Gastrocnemius medialis (tissue), 4 donors: ENCODE measurements around the gene P2RX2. TPM values are rescaled to one million over a fixed set of nuclear protein-coding genes. Genes with fewer than 3 reads are reported as not detected.

Experiments
- ATAC-seq, 2 donors: fragments of 150-250 bp; one replicate each; pipeline ENCODE4 v1.9.1; 2016
- DNase-seq, 2 donors: peaks; one replicate each; pipeline ENCODE4 v3.0.0-alpha.2; 2019
- H3K27ac ChIP-seq, 4 donors: fragments of 200-600 bp; sonication (generic); 1 replicate in 1 of 4; 2 replicates in 3 of 4; pipeline ENCODE4 v1.5.1; 2016 to 2018; ENCODE audit warnings: mild to moderate bottlenecking in 2 of 4, moderate library complexity in 1 of 4
- H3K27me3 ChIP-seq, 3 donors: fragments of 200-600 bp; sonication (generic) in 2 of 3; 1 replicate in 1 of 3; 2 replicates in 2 of 3; pipeline versions ENCODE4 v1.5.1 to v1.6.0; 2016 to 2019; ENCODE audit warnings: mild to moderate bottlenecking in 1 of 3, moderate library complexity in 1 of 3
- H3K36me3 ChIP-seq, 2 donors: fragments of 200-600 bp; sonication (generic) in 1 of 2; one replicate each; pipeline ENCODE4 v1.5.1; 2017 to 2018
- H3K4me1 ChIP-seq, 2 donors: fragments of 200-600 bp; sonication (generic) in 1 of 2; one replicate each; pipeline ENCODE4 v1.5.1; 2016 to 2017; ENCODE audit warnings: mild to moderate bottlenecking in 2 of 2
- H3K4me3 ChIP-seq, 4 donors: fragments of 200-600 bp; sonication (generic) in 3 of 4; 1 replicate in 1 of 4; 2 replicates in 3 of 4; pipeline ENCODE4 v1.5.1; 2016 to 2019; ENCODE audit warnings: mild to moderate bottlenecking in 2 of 4
- H3K9me3 ChIP-seq, 3 donors: fragments of 200-600 bp; sonication (generic) in 2 of 3; 1 replicate in 1 of 3; 2 replicates in 2 of 3; pipeline ENCODE4 v1.5.1; 2016 to 2019
- POLR2A ChIP-seq, 2 donors: fragments of 450-650 bp; IDR thresholded peaks; one replicate each; pipeline ENCODE4 v1.6.1; 2017; ENCODE audit warnings: antibody characterized with exemption in 2 of 2, mild to moderate bottlenecking in 2 of 2, moderate library complexity in 2 of 2
- in situ Hi-C, 4 donors: fragments of 200-750 bp; cut with MboI; loops; one replicate each; pipeline versions ENCODE4 v1.15.0 to v1.8.0; 2017; ENCODE audit warnings: low sequenced_read_pairs in 4 of 4
- intact Hi-C: fragments of 100-400 bp; cut with DNase I; formaldehyde crosslinking; loops from one replicate; pipeline ENCODE4 v1.15.1; 2023; ENCODE audit warnings: low total_unique reads
- total RNA-seq, 4 donors: library from RNA; depleted of rRNA; stranded (reverse); fragments of >200 nt; gene quantifications; one replicate each; pipeline versions ENCODE4 v1.1.0 to v1.2.3, GENCODE V29; 2016
- TF ChIP-seq, protein P1 (sequence below), 5 experiments: fragments of 450-650 bp in 3 of 5; fragments of 200-600 bp in 2 of 5; sonication (generic) in 2 of 5; IDR thresholded peaks in 4 of 5; conservative IDR thresholded peaks in 1 of 5; 1 replicate in 4 of 5; 2 replicates in 1 of 5; pipeline ENCODE4 v1.5.1; 2016 to 2019; ENCODE audit warnings: antibody characterized with exemption in 5 of 5, mild to moderate bottlenecking in 3 of 5, moderate library complexity in 3 of 5

Gene P2RX2
- not detected for total RNA-seq

DNA sequence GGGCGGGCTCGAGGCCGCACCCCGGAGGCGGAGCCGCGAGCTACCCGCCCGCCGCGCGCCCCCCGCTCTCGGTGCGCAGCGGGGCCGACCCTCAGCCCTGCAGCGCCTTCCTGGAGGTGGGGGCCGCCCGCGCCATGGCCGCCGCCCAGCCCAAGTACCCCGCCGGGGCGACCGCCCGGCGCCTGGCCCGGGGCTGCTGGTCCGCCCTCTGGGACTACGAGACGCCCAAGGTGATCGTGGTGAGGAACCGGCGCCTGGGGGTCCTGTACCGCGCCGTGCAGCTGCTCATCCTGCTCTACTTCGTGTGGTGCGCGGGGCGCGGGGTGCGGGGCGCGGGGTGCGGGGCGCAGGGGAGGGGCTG, at the start of gene P2RX2:
Gene P2RX2, plus strand, starts transcription at position 94 of the 361 bp plus-strand sequence. Its CDS starts 41 bp downstream, at position 135.
- peaks cover 0 to 12% (median 0%) of the 10 kb centered on the region in 3 donors for H3K9me3 ChIP-seq
- DNase-seq: no peak
- H3K27ac ChIP-seq: no peak within 1 kb of the TSS
- H3K27me3 ChIP-seq: peaks cover 44 to 65% (median 52%) of the 10 kb centered on the region in 3 donors
- TF ChIP-seq, protein P1, sequence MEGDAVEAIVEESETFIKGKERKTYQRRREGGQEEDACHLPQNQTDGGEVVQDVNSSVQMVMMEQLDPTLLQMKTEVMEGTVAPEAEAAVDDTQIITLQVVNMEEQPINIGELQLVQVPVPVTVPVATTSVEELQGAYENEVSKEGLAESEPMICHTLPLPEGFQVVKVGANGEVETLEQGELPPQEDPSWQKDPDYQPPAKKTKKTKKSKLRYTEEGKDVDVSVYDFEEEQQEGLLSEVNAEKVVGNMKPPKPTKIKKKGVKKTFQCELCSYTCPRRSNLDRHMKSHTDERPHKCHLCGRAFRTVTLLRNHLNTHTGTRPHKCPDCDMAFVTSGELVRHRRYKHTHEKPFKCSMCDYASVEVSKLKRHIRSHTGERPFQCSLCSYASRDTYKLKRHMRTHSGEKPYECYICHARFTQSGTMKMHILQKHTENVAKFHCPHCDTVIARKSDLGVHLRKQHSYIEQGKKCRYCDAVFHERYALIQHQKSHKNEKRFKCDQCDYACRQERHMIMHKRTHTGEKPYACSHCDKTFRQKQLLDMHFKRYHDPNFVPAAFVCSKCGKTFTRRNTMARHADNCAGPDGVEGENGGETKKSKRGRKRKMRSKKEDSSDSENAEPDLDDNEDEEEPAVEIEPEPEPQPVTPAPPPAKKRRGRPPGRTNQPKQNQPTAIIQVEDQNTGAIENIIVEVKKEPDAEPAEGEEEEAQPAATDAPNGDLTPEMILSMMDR (IDR thresholded peaks at IDR 0.05 in 4 of 5, conservative IDR thresholded peaks at IDR 0.05 in 1 of 5): no peak
- TF ChIP-seq POLR2A (IDR thresholded peaks at IDR 0.05): no peak
- in situ Hi-C loops (loop anchor here in 1 of 4 donors (25.0 kb wide), 1 partner anchor 206 kb away; no protein-coding TSS in a partner anchor), intact Hi-C loops (loop anchor here (5.0 kb wide), 2 partner anchors 201 to 466 kb away; no protein-coding TSS in a partner anchor)
- no peaks in the 10 kb centered on the region for H3K36me3 ChIP-seq
- peaks cover 0 to 5% of the 10 kb centered on the region in 2 donors for H3K4me1 ChIP-seq
- no peak for ATAC-seq
- peak within 1 kb of the TSS in 1 of 4 donors; percentile 2 for H3K4me3 ChIP-seq

DNA sequence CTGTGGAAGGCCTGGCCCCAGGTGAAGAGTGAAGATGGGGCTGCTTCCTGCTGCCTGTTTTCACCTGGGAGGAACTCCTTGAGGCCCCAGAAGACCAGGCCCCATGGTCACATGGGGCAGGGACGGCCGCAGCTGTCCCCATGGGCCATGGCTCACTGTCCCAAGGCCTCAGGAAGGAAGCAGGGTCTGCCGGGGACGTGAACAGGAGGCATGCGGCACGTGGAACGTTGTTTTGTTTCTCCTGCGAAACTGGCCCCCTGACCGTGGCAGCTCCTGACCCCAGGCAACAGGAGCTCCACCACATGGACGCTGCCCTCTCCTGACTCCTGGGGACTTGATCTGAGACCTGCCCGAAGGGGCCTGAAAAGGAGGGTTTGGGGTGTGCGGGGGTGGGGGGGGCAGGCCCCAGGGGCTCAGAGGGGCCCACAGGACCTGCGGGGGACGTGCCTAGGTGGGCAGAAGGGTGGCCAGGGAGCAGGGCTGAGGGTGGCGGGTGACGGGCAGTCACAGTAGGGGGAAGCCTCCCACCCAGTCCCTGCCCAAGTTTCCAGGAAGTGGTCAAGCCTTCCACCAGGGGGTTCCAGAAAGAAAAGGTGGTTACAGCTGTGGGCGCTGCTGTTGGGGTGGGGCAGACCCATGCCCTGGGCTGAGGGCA, 49.6 kb upstream of the P2RX2 start:
- ATAC-seq: no peak
- Histone ChIP-seq H3K36me3 (peaks cover 0 to 14% of the 10 kb centered on the region in 2 donors), H3K27ac (no peak overlapping the region), H3K4me3 (no peak overlapping the region), H3K27me3 (no peaks in the 10 kb centered on the region), H3K4me1 (no peaks in the 10 kb centered on the region), H3K9me3 (no peaks in the 10 kb centered on the region)
- intact Hi-C loops (no loop called here), in situ Hi-C loops (no loop called here)
- no peak for TF ChIP-seq POLR2A (IDR thresholded peaks at IDR 0.05)
- TF ChIP-seq, protein P1 (IDR thresholded peaks at IDR 0.05 in 4 of 5, conservative IDR thresholded peaks at IDR 0.05 in 1 of 5): no peak
- DNase-seq: no peak

DNA sequence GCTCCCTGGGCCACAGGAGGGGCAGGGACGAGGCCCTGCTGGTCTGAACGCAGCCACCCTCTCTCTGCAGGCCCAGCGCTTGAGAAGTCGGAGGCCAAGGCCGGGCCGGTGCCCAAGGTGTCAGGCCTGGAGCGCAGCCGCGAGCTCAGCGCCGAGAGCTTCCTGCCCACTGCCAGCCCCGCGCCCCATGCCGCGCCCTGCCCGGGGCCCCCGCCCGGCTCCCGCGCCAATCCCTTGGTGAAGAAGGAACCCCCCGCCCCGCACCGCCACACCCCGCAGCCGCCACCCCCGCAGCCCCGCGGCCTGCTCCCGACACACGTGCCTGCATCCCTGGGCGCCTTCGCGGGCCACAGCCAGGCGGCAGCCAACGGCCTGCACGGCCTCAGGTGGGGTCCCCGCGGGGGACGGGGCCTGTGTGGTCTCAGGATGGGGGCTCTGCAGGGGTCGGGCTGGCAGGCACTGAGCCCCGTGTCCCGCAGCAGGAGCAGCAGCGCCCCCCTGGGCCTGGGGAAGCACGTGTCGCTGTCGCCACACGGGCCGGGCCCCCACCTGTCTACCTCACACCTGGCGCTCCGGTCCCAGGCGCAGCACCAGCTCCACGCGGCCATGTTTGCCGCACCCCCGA, 48.6 kb upstream of the P2RX2 start:
- intact Hi-C loops (no loop called here), in situ Hi-C loops (no loop called here)
- ATAC-seq (no peak), DNase-seq (no peak)
- Histone ChIP-seq H3K27me3 (no peaks in the 10 kb centered on the region), H3K4me3 (no peak overlapping the region), H3K36me3 (peaks cover 0 to 24% of the 10 kb centered on the region in 2 donors), H3K4me1 (no peaks in the 10 kb centered on the region), H3K9me3 (no peaks in the 10 kb centered on the region), H3K27ac (no peak overlapping the region)
- TF ChIP-seq, protein P1 (IDR thresholded peaks at IDR 0.05 in 4 of 5, conservative IDR thresholded peaks at IDR 0.05 in 1 of 5): no peak
- TF ChIP-seq POLR2A (IDR thresholded peaks at IDR 0.05): no peak

DNA sequence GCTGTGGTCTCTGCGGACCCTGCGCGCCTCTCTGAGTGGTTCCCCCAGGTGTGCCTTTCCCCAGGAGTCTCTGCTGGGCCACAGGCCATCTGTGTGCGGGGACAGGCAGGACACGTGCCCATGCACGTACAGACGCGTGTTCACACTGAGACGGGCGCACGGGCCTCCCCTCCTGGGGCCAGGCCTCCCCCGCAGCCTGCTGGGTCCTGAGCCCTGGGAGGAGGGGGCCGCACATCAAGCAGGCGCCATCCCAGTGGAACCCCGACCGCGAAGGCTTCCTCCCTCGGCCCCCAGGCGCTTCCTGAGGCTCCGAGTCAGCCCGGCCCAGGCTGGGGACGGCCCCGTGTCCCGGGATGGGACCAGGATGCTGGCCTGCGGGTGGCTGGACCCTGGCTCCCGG, 47.9 kb upstream of the P2RX2 start:
- in situ Hi-C loops: no loop called here
- no peak for TF ChIP-seq POLR2A (IDR thresholded peaks at IDR 0.05)
- TF ChIP-seq, protein P1 (IDR thresholded peaks at IDR 0.05 in 4 of 5, conservative IDR thresholded peaks at IDR 0.05 in 1 of 5): no peak
- ATAC-seq (no peak), DNase-seq (no peak)
- H3K9me3 ChIP-seq: no peaks in the 10 kb centered on the region
- no peak overlapping the region for H3K4me3 ChIP-seq
- H3K27me3 ChIP-seq: no peaks in the 10 kb centered on the region
- intact Hi-C loops: no loop called here
- H3K36me3 ChIP-seq: peaks cover 0 to 29% of the 10 kb centered on the region in 2 donors
- H3K27ac ChIP-seq: no peak overlapping the region
- H3K4me1 ChIP-seq: no peaks in the 10 kb centered on the region
